ENCODE data around the gene FCAR.
"Not testable (repeated sequence)": the region's sequence is repeated elsewhere in the genome, so short reads cannot be mapped to it uniquely, and the experiment has no call there.

FCAR gene

GRCh38 chr19:54873990-54874389, at the start of gene FCAR:
TSS of gene FCAR (plus strand) at chr19:54874235. CDS start at chr19:54874290, 55 bp downstream.
- peak; percentile 64 for DNase-seq

- not testable (repeated sequence) for DNase-seq
Measured at GRCh38 chr19:54824416-54824815, 49.6 kb upstream of the FCAR start.

GRCh38 chr19:54825326-54825725, 48.7 kb upstream of the FCAR start:
- DNase-seq, result peak; percentile 69

GRCh38 chr19:54828064-54828463, 46.0 kb upstream of the FCAR start:
- not testable (repeated sequence) for DNase-seq

GRCh38 chr19:54832496-54832895, 41.5 kb upstream of the FCAR start, which contains the start of gene KIR2DS4:
TSS of gene KIR2DS4 (plus strand) at chr19:54832676.
- DNase-seq, result not testable (repeated sequence)

- not testable (repeated sequence) for DNase-seq
Measured at GRCh38 chr19:54835126-54835525, 38.9 kb upstream of the FCAR start.

- DNase-seq, result not testable (repeated sequence)
Measured at GRCh38 chr19:54837522-54837921, 36.5 kb upstream of the FCAR start.

GRCh38 chr19:54843171-54843570, 30.9 kb upstream of the FCAR start:
- not testable (repeated sequence) for DNase-seq

GRCh38 chr19:54850061-54850640, 23.9 kb upstream of the FCAR start, which contains the start of gene KIR3DL2:
TSS of gene KIR3DL2 (plus strand) at chr19:54850443. CDS start at chr19:54850476, 33 bp downstream.
- not testable (repeated sequence) for DNase-seq

GRCh38 chr19:54850930-54851329, 23.1 kb upstream of the FCAR start:
- no peak for DNase-seq

GRCh38 chr19:54851353-54851752, 22.7 kb upstream of the FCAR start:
- DNase-seq, result no peak

GRCh38 chr19:54855241-54855640, 18.8 kb upstream of the FCAR start:
- DNase-seq, result not testable (repeated sequence)

GRCh38 chr19:54858476-54858875, 15.6 kb upstream of the FCAR start:
- not testable (repeated sequence) for DNase-seq

- DNase-seq, result peak; percentile 53
Measured at GRCh38 chr19:54859421-54859820, 14.6 kb upstream of the FCAR start.

GRCh38 chr19:54863459-54863858, 10.6 kb upstream of the FCAR start:
- not testable (repeated sequence) for DNase-seq

GRCh38 chr19:54871696-54872095, 2.3 kb upstream of the FCAR start:
- DNase-seq, result no peak

- no peak for DNase-seq
Measured at GRCh38 chr19:54875506-54875905, 1.5 kb downstream of the FCAR start.

GRCh38 chr19:54877471-54877870, 3.4 kb downstream of the FCAR start:
- DNase-seq, result no peak

- no peak for DNase-seq
Measured at GRCh38 chr19:54881884-54882283, 7.8 kb downstream of the FCAR start.

GRCh38 chr19:54882758-54883157, 8.7 kb downstream of the FCAR start:
- no peak for DNase-seq

GRCh38 chr19:54883228-54883627, 9.2 kb downstream of the FCAR start:
- no peak for DNase-seq

GRCh38 chr19:54888239-54888638, 14.2 kb downstream of the FCAR start:
- no peak for DNase-seq

- DNase-seq, result no peak
Measured at GRCh38 chr19:54889566-54889965, 15.5 kb downstream of the FCAR start.

- no peak for DNase-seq
Measured at GRCh38 chr19:54893406-54893805, 19.4 kb downstream of the FCAR start.

GRCh38 chr19:54894106-54894505, 20.1 kb downstream of the FCAR start:
- not testable (repeated sequence) for DNase-seq
